HG03097 (cell line): Measurements from ENCODE around the gene POLE.
A peak's percentile ranks its signal among the peaks of the same experiment; 100 is the strongest.
"Not testable (repeated sequence)": the region's sequence is repeated elsewhere in the genome, so short reads cannot be mapped to it uniquely, and the experiment has no call there.

Source experiments
- ATAC-seq: cut with Tn5 transposase; IDR thresholded peaks from one replicate; pipeline ENCODE4 v1.9.1; 2021; ENCODE audit not compliant: unreplicated experiment, low FRiP score

The POLE gene

GRCh38 chr12:132717531-132718387 is 30.6 kb upstream of the POLE start:
- no peak for ATAC-seq

GRCh38 chr12:132717011-132717410 is 29.9 kb upstream of the POLE start:
- no peak for ATAC-seq

- no peak for ATAC-seq
Observed at GRCh38 chr12:132716356-132716755, 29.2 kb upstream of the POLE start.

GRCh38 chr12:132715874-132716273 is 28.7 kb upstream of the POLE start:
- ATAC-seq: no peak

- ATAC-seq: no peak
Observed at GRCh38 chr12:132713123-132713522, 26.0 kb upstream of the POLE start.

GRCh38 chr12:132711080-132711843 is 24.1 kb upstream of the POLE start:
- ATAC-seq: peak; percentile 9

GRCh38 chr12:132710405-132711079 is 23.4 kb upstream of the POLE start, which contains the start of gene PGAM5:
Gene PGAM5 (plus strand): TSS chr12:132710842. CDS start chr12:132710877, 35 bp downstream.
- peak; percentile 84 for ATAC-seq

- ATAC-seq: peak; percentile 16
Observed at GRCh38 chr12:132710043-132710404, 22.9 kb upstream of the POLE start.

GRCh38 chr12:132708150-132708549 is 21.0 kb upstream of the POLE start:
- ATAC-seq: no peak

GRCh38 chr12:132707241-132707640 is 20.1 kb upstream of the POLE start:
- ATAC-seq: no peak

GRCh38 chr12:132703641-132704040 is 16.5 kb upstream of the POLE start:
- no peak for ATAC-seq

- ATAC-seq: no peak
Observed at GRCh38 chr12:132702640-132703039, 15.5 kb upstream of the POLE start.

GRCh38 chr12:132700212-132700822 is 13.2 kb upstream of the POLE start:
- no peak for ATAC-seq

GRCh38 chr12:132698341-132698740 is 11.2 kb upstream of the POLE start:
- ATAC-seq: no peak

GRCh38 chr12:132695431-132695830 is 8.3 kb upstream of the POLE start:
- ATAC-seq: no peak

- ATAC-seq: not testable (repeated sequence)
Observed at GRCh38 chr12:132694888-132695287, 7.7 kb upstream of the POLE start.

GRCh38 chr12:132692030-132692429 is 4.9 kb upstream of the POLE start:
- ATAC-seq: not testable (repeated sequence)

- ATAC-seq: no peak
Observed at GRCh38 chr12:132690112-132690511, 3.0 kb upstream of the POLE start.

- ATAC-seq: no peak
Observed at GRCh38 chr12:132689227-132689626, 2.1 kb upstream of the POLE start.

GRCh38 chr12:132686825-132687210 is 324 bp downstream of the POLE start:
- peak; percentile 18 for ATAC-seq

GRCh38 chr12:132685400-132685799 is 1.7 kb downstream of the POLE start:
- no peak for ATAC-seq
